Gastroesophageal sphincter (tissue), 4 donors: Measurements from ENCODE around the gene NLRP10. TPM values are rescaled to one million over a fixed set of nuclear protein-coding genes. Genes with fewer than 3 reads are reported as not detected.
"Not testable (repeated sequence)": the region's sequence is repeated elsewhere in the genome, so short reads cannot be mapped to it uniquely, and the experiment has no call there.

ENCODE experiments used
- ATAC-seq: fragments of 150-250 bp; one replicate; pipeline ENCODE4 v1.9.1; 2016; ENCODE audit warnings: mild to moderate bottlenecking, moderate library complexity
- H3K27ac ChIP-seq, 4 donors: fragments of 200-600 bp; sonication (generic) in 3 of 4; 1 replicate in 3 of 4; 2 replicates in 1 of 4; pipeline ENCODE4 v1.5.1; 2016 to 2019
- H3K27me3 ChIP-seq: fragments of 200-600 bp; sonication (generic); one replicate; pipeline ENCODE4 v1.5.1; 2019
- H3K36me3 ChIP-seq, 2 donors: fragments of 200-600 bp; sonication (generic); one replicate each; pipeline ENCODE4 v1.5.1; 2019; ENCODE audit warnings: control low read depth in 1 of 2
- H3K4me1 ChIP-seq, 3 donors: fragments of 200-600 bp; sonication (generic); 1 replicate in 2 of 3; 2 replicates in 1 of 3; pipeline ENCODE4 v1.5.1; 2016 to 2019; ENCODE audit warnings: control low read depth in 2 of 3
- H3K4me3 ChIP-seq, 2 donors: fragments of 200-600 bp; sonication (generic); one replicate each; pipeline ENCODE4 v1.5.1; 2019; ENCODE audit warnings: mild to moderate bottlenecking in 1 of 2, moderate library complexity in 1 of 2
- H3K9me3 ChIP-seq, 3 donors: fragments of 200-600 bp; sonication (generic); one replicate each; pipeline ENCODE4 v1.5.1; 2017 to 2019; ENCODE audit warnings: control low read depth in 2 of 3
- EP300 ChIP-seq: sonication (generic); formaldehyde crosslinking; IDR thresholded peaks from one replicate; pipeline ENCODE4 v1.6.1; 2017; ENCODE audit warnings: antibody characterized with exemption, mild to moderate bottlenecking
- POLR2A ChIP-seq, 2 donors: fragments of 450-650 bp; IDR thresholded peaks; one replicate each; pipeline ENCODE4 v1.6.1; 2017; ENCODE audit warnings: antibody characterized with exemption in 2 of 2, mild to moderate bottlenecking in 2 of 2, moderate library complexity in 1 of 2
- POLR2AphosphoS5 ChIP-seq: sonication (generic); formaldehyde crosslinking; IDR thresholded peaks from one replicate; pipeline ENCODE4 v1.6.1; 2017; ENCODE audit warnings: antibody characterized with exemption
- WGBS, 2 donors: methylation state at CpG; one replicate each; pipeline ENCODE4 v1.1.5; 2018; ENCODE audit warnings: low coverage in 1 of 2; 5-methylcytosine and 5-hydroxymethylcytosine counted together
- total RNA-seq, 4 donors: library from RNA; depleted of rRNA; stranded (reverse); fragments of >200 nt; gene quantifications; one replicate each; pipeline ENCODE4 v1.1.0, GENCODE V29; 2016
- TF ChIP-seq, protein P1 (sequence below), 4 experiments: fragments of 200-600 bp in 2 of 4; fragments of 450-650 bp in 2 of 4; sonication (generic) in 1 of 4; IDR thresholded peaks; one replicate each; pipeline ENCODE4 v1.5.1; 2017 to 2019; ENCODE audit warnings: antibody characterized with exemption in 4 of 4, mild to moderate bottlenecking in 2 of 4, moderate library complexity in 2 of 4

NLRP10 gene
- total RNA-seq, 4 donors from 2014 or later, result not detected

DNA sequence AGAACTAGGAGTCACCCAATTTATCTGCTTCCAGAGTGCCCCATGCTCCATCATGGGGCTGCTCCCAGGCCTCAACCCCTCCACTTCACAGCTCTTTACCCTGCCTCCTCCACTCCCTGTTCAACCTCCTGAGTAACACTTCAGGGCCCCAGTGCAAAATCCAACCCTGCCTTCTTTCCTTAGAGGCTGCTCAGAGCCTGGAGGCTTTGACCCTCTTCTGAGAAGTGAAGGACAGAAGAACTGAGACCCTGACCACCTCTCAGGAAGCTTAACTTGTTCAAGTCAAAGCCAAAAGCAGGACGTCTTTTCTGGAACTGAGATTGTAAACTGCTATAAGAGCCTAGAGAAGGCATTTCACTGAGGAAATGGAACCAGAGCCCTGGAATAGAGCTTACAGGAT, 37.4 kb upstream of the NLRP10 start:
- no peaks in the 10 kb centered on the region for H3K9me3 ChIP-seq
- no peaks in the 10 kb centered on the region for H3K27me3 ChIP-seq
- no peak overlapping the region for H3K4me3 ChIP-seq
- peaks cover 0 to 28% of the 10 kb centered on the region in 2 donors for H3K36me3 ChIP-seq
- TF ChIP-seq POLR2A (IDR thresholded peaks at IDR 0.05), result no peak
- TF ChIP-seq, protein P1, sequence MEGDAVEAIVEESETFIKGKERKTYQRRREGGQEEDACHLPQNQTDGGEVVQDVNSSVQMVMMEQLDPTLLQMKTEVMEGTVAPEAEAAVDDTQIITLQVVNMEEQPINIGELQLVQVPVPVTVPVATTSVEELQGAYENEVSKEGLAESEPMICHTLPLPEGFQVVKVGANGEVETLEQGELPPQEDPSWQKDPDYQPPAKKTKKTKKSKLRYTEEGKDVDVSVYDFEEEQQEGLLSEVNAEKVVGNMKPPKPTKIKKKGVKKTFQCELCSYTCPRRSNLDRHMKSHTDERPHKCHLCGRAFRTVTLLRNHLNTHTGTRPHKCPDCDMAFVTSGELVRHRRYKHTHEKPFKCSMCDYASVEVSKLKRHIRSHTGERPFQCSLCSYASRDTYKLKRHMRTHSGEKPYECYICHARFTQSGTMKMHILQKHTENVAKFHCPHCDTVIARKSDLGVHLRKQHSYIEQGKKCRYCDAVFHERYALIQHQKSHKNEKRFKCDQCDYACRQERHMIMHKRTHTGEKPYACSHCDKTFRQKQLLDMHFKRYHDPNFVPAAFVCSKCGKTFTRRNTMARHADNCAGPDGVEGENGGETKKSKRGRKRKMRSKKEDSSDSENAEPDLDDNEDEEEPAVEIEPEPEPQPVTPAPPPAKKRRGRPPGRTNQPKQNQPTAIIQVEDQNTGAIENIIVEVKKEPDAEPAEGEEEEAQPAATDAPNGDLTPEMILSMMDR (IDR thresholded peaks at IDR 0.05), result no peak
- no peak for TF ChIP-seq EP300
- TF ChIP-seq POLR2AphosphoS5, result no peak
- ATAC-seq, result no peak
- H3K27ac ChIP-seq, result no peak overlapping the region
- no peaks in the 10 kb centered on the region for H3K4me1 ChIP-seq
- 40% methylated on average over 1 of the region's 1 CpG; no CpG with 5 or more reads in 1 of the 2 donors for WGBS, 2 donors

- Histone ChIP-seq H3K4me1 (no peaks in the 10 kb centered on the region), H3K36me3 (peaks cover 11 to 51% of the 10 kb centered on the region in 2 donors), H3K27ac (no peak overlapping the region), H3K9me3 (no peaks in the 10 kb centered on the region), H3K4me3 (no peak overlapping the region), H3K27me3 (no peaks in the 10 kb centered on the region)
- TF ChIP-seq, protein P1 (IDR thresholded peaks at IDR 0.05), result no peak
- no peak for TF ChIP-seq POLR2A (IDR thresholded peaks at IDR 0.05)
- no peak for TF ChIP-seq EP300
- no peak for TF ChIP-seq POLR2AphosphoS5
- WGBS, 2 donors, result 65 to 76% methylated on average over 5 of the region's 5 CpGs
- no peak for ATAC-seq
Measured at GRCh38 chr11:8000390-8000789, 35.1 kb upstream of the NLRP10 start.

GRCh38 chr11:7999795-8000194, 34.5 kb upstream of the NLRP10 start:
- Histone ChIP-seq H3K27me3 (no peaks in the 10 kb centered on the region), H3K4me3 (no peak overlapping the region), H3K27ac (no peak overlapping the region), H3K36me3 (peaks cover 11 to 57% of the 10 kb centered on the region in 2 donors), H3K9me3 (no peaks in the 10 kb centered on the region), H3K4me1 (no peaks in the 10 kb centered on the region)
- WGBS, 2 donors, result 84 to 85% methylated on average over 2 to 7 of the region's 10 CpGs
- TF ChIP-seq POLR2A (IDR thresholded peaks at IDR 0.05), result no peak
- no peak for TF ChIP-seq EP300
- TF ChIP-seq, protein P1 (IDR thresholded peaks at IDR 0.05), result no peak
- TF ChIP-seq POLR2AphosphoS5, result no peak
- no peak for ATAC-seq

DNA sequence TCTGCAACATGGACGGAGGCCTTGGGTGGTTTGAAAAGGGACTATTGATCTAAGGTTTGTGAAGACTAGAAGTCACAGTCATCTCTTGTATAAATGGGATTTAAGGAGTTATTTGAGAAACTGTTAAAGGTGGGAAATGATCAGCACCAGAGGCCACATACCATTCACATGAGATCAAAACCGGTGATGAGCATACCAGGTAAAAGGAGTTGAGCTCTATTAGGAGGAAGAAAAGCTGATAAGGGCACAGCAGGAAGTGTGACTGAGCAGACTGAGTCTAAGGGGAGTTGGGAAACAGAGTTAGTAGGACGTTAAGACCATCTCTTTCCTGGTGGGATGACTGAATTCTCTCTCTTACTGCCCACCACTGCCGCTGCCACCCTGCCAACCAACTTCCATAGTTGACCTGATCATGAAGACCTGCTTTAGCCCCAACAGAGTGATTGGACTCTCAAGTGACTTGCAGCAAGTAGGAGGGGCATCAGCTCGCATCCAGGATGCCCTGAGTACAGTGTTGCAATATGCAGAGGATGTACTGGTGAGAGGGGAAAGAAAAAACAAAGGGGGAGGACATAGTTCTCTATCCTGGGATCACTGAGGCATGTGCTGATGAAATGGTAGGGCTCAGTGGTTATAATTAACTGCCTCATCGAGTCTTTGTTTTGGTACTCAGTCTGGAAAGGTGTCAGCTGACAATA, 29.5 kb upstream of the NLRP10 start:
- ATAC-seq, result no peak

DNA sequence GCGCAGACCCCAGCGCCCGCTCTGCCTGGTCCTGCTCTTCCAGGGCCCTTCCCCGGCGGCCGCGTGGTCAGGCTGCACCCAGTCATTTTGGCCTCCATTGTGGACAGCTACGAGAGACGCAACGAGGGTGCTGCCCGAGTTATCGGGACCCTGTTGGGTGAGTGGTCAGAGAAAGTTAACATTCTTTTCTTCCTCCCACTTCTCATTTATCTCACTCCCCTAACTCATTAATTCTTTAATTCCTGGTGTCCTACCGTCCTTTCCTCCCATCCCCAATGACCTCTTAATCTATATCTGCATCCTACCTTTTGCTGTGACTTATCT, 22.3 kb upstream of the NLRP10 start:
- H3K27ac ChIP-seq, result peak overlapping the region; percentile 74 to 88 (median 78)
- peak overlapping the region; percentile 61 to 67 for H3K4me3 ChIP-seq
- 0 to 3% methylated on average over 5 to 8 of the region's 13 CpGs for WGBS, 2 donors
- not testable (repeated sequence) for H3K9me3 ChIP-seq, ATAC-seq, H3K27me3 ChIP-seq
- peaks cover 0 to 15% of the 10 kb centered on the region in 2 donors for H3K36me3 ChIP-seq
- peaks cover 13 to 42% (median 18%) of the 10 kb centered on the region in 3 donors for H3K4me1 ChIP-seq

More for the DNA sequence above, 29.5 kb upstream of the NLRP10 start:
- Histone ChIP-seq H3K27me3 (no peaks in the 10 kb centered on the region), H3K9me3 (no peaks in the 10 kb centered on the region), H3K36me3 (peaks cover 20 to 87% of the 10 kb centered on the region in 2 donors), H3K4me1 (peaks cover 0 to 12% (median 0%) of the 10 kb centered on the region in 3 donors), H3K27ac (no peak overlapping the region), H3K4me3 (no peak overlapping the region)
- WGBS, 2 donors, result 73 to 87% methylated on average over 4 to 6 of the region's 6 CpGs
- TF ChIP-seq EP300, result no peak
- no peak for TF ChIP-seq POLR2A (IDR thresholded peaks at IDR 0.05)
- TF ChIP-seq POLR2AphosphoS5, result no peak
- TF ChIP-seq, protein P1 (IDR thresholded peaks at IDR 0.05), result no peak
